Ectodermal cell (in vitro differentiated cells): ENCODE results near the gene PRKG1.
A peak's percentile ranks its signal among the peaks of the same experiment; 100 is the strongest.

Source experiments
- H3K27ac ChIP-seq: 2 replicates; pipeline ENCODE4 v1.7.0; 2013; ENCODE audit warnings: mild to moderate bottlenecking, low read depth, low read length; ENCODE audit not compliant: insufficient read depth, poor library complexity, severe bottlenecking
- H3K27me3 ChIP-seq: 2 replicates; pipeline ENCODE4 v1.7.0; 2013; ENCODE audit warnings: mild to moderate bottlenecking, low read length; ENCODE audit not compliant: insufficient read depth, control insufficient read depth, poor library complexity, severe bottlenecking
- H3K36me3 ChIP-seq: one replicate; pipeline ENCODE4 v1.7.0; 2013; ENCODE audit warnings: low read length; ENCODE audit not compliant: control insufficient read depth, insufficient read depth
- H3K4me1 ChIP-seq: one replicate; pipeline ENCODE4 v1.7.0; 2013; ENCODE audit warnings: low read length; ENCODE audit not compliant: control insufficient read depth, insufficient read depth
- H3K4me3 ChIP-seq: 2 replicates; pipeline ENCODE4 v1.7.0; 2013; ENCODE audit warnings: low read depth, low read length, control low read depth; ENCODE audit not compliant: insufficient read depth
- H3K9me3 ChIP-seq: 2 replicates; pipeline ENCODE4 v1.7.0; 2013; ENCODE audit warnings: mild to moderate bottlenecking, low read length, moderate library complexity; ENCODE audit not compliant: control insufficient read depth
- WGBS, 2 experiments: methylation state at CpG; one replicate each; pipeline ENCODE4 v1.1.7; 2013; ENCODE audit warnings: missing lambda C conversion rate in 2 of 2; 5-methylcytosine and 5-hydroxymethylcytosine counted together

The PRKG1 gene

DNA sequence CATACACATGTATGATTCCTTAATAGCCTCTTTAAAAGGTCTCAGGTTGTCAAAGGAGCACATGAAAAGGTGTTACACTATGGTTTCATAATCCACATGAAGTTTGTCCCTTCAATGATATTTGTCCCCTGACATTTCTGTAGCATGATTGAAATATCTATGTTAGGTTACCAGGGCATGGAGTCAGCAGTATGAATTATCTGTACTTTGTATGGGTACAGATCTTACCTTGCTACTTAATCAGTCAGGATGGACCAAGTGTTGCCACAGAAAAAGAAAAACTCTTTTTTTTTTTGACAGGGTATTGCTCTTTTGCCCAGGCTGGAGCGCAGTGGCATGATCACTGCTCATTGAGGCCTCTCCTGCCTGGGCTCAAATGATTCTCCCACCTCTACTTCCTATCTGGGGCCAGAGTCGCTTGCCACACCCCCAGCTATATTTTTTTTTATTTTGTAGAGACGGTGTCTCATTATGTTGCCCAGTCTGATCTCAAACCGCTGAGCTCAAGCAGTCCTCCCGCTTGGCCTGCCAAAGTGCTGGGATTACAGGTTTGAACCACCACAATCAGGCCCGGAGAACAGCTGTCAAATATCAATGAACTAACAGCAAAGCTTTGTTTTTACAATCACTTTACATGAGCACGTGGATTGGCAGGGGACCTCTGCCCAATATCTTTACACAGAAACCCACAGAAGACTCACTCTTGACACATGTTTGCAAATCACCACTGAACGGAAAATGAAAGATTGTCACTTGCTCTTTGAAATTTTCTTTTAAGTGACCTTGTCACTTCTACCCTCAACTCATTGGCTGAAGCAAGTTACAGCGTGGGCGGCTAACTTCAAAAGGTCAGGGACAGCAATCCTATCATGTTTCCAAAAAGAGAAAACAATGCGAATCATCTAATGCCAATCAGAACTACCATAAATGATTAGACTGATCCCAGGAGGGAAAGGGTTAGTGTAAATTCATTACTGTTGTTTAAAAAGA is 140.2 kb downstream of the PRKG1 start:
- H3K36me3 ChIP-seq = no peaks in the 10 kb centered on the region
- H3K4me3 ChIP-seq = no peak overlapping the region
- H3K27me3 ChIP-seq = no peaks in the 10 kb centered on the region
- no peaks in the 10 kb centered on the region for H3K9me3 ChIP-seq
- WGBS, 2 experiments = 84 to 87% methylated on average over 10 to 11 of the region's 11 CpGs
- H3K27ac ChIP-seq = peak overlapping the region; percentile 33
- H3K4me1 ChIP-seq = peaks cover 8% of the 10 kb centered on the region

DNA sequence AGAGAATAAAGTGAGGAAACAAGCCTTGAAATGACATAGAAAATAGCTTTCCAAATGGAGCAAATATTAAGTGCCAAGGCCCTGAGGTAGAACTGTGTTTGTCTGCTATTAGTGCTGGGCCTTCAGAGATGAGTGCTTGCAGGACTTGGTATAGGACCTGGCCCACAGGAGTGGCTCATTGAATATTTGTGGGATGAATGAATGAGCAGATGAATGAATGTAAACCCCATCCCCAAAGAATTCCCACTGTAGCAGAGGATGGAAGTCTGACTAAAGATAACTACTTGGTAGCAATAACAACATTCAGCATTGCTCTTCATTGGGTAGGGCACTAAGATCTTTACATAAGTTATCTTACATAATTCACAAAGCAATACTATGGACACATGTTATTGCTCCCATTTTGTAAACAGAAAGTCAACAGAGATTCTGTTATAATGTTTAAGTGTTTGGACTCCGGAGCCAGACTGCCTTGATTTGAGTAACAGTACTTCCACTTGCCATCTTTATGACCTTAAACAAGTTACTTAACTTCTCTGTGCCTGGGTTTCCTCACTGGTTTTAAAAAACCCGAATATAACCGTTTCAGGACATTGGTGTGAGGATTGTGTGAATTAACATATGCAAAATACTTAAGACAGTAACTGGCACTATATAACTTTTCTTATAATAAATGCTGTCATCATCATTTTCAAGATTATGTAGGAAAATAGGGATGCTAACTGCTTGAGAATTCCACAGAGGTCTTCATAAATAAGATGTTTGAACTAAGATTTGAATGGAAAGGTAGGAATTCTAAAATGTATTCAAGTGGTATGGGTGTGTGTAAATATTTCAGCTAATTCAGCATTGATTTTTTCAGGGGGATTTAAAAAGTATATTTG is 141.9 kb downstream of the PRKG1 start:
- Histone ChIP-seq H3K36me3 (no peaks in the 10 kb centered on the region), H3K9me3 (no peaks in the 10 kb centered on the region), H3K27ac (no peak overlapping the region), H3K27me3 (no peaks in the 10 kb centered on the region), H3K4me3 (no peak overlapping the region), H3K4me1 (peaks cover 8% of the 10 kb centered on the region)
- WGBS, 2 experiments = 73 to 90% methylated on average over 3 of the region's 3 CpGs

DNA sequence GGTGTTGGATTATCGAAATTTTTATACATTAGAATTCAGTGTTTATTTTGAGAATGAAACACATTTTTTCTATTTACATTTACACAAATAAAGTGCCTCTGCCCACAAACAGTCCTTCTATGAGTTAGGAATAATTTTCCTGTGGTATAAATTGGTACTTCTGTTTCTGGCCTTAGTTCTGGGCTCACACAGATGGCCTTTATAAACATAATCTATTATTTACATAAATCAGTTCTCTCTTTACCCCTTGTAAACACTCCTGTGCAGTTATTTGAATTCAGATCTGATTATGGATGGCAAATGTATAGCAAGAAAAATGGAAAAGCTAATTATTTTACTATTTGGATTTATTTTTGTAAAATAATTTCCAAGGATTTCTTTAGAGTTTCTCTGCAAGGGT is 143.2 kb downstream of the PRKG1 start:
- no peak overlapping the region for H3K4me3 ChIP-seq
- H3K4me1 ChIP-seq = peaks cover 8% of the 10 kb centered on the region
- no CpG with 5 or more reads among the region's 1 CpG for WGBS, 2 experiments
- H3K27ac ChIP-seq = no peak overlapping the region
- no peaks in the 10 kb centered on the region for H3K27me3 ChIP-seq
- no peaks in the 10 kb centered on the region for H3K9me3 ChIP-seq
- no peaks in the 10 kb centered on the region for H3K36me3 ChIP-seq

DNA sequence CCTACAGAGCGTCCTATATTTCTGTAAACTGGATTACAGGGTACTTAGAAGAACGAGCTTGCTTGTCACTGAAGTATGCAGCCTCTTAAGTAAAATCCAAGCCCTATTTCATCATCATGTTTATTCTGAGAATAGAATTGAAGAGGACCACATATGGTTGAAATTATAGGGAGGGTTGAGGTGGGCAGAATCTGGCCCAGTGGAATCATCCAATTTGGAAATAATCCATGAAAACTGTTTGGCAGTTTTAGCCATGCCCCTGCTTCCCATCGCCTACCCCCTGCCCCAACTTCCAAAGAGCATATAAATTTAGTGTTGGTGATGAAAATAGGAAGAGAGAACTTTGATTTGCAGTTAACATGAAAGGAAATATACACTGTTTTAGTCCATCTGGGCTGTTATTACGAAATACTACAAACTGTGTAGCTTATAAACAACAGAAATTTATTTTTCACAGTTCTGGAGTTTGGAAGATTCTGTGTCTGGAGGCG is 150.4 kb downstream of the PRKG1 start:
- Histone ChIP-seq H3K4me1 (no peaks in the 10 kb centered on the region), H3K9me3 (no peaks in the 10 kb centered on the region), H3K36me3 (no peaks in the 10 kb centered on the region), H3K4me3 (no peak overlapping the region), H3K27me3 (no peaks in the 10 kb centered on the region), H3K27ac (no peak overlapping the region)
- 93 to 96% methylated on average over 5 of the region's 5 CpGs for WGBS, 2 experiments

DNA sequence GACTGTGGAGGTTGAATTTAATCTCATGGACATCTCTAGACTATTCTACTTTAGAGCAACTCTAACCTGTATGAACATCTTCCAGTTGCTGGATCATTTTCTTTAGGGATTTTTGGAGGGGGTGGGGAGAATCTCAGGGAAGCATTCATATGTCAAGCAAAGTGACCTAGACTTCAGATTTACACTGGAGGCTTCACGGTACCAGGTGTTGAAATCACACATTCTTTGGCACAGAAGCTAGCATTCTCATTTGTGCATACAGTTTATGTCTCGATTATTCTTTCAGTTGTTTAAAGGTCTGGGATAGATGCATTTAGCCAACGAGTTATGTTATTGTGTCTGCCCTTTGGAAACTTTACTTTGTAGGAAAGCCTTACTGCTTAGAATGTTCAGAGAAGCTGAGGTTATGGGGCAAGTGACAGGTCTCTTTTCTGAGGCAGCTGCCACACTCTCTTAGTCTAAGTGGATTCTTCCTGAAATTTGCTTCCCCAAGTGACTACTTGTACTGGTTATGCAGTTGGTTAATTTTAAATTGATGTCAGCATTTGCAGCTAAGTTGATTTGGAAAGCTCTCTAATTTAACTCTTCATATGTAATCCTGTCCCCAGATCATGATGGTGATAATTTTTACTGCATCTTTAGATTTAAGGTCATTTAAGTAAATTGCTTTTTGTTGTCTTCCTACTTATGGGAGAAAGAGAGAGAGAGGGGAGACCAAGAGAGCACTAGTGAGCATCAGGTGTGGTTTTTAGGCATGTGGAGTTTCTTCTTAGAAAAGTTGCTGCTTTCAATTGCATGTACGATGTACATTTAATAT is 153.8 kb downstream of the PRKG1 start:
- Histone ChIP-seq H3K36me3 (no peaks in the 10 kb centered on the region), H3K27me3 (no peaks in the 10 kb centered on the region), H3K27ac (no peak overlapping the region), H3K9me3 (no peaks in the 10 kb centered on the region), H3K4me1 (no peaks in the 10 kb centered on the region), H3K4me3 (no peak overlapping the region)
- WGBS, 2 experiments = 91 to 95% methylated on average over 4 of the region's 4 CpGs

DNA sequence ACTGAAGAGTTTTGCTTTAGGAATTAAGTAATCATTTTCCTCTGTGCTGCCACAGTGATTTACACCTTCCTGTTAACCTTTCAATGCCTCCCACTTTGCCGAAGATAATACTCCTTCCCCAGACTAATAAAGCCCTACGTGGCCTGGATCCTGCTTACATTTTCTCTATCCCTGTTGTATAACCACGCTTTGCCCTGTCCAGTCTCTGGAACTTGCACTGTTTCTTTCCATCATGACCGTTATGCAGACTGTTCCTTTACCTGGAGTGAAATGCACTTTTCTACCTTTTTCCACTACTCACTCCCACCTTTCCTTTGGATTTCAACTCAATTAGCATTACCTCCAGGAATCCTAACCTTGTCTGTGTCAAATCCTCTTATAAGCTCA is 154.4 kb downstream of the PRKG1 start:
- Histone ChIP-seq H3K27me3 (no peaks in the 10 kb centered on the region), H3K4me1 (no peaks in the 10 kb centered on the region), H3K9me3 (no peaks in the 10 kb centered on the region), H3K27ac (no peak overlapping the region), H3K4me3 (no peak overlapping the region), H3K36me3 (no peaks in the 10 kb centered on the region)
- 91 to 92% methylated on average over 4 of the region's 4 CpGs for WGBS, 2 experiments

DNA sequence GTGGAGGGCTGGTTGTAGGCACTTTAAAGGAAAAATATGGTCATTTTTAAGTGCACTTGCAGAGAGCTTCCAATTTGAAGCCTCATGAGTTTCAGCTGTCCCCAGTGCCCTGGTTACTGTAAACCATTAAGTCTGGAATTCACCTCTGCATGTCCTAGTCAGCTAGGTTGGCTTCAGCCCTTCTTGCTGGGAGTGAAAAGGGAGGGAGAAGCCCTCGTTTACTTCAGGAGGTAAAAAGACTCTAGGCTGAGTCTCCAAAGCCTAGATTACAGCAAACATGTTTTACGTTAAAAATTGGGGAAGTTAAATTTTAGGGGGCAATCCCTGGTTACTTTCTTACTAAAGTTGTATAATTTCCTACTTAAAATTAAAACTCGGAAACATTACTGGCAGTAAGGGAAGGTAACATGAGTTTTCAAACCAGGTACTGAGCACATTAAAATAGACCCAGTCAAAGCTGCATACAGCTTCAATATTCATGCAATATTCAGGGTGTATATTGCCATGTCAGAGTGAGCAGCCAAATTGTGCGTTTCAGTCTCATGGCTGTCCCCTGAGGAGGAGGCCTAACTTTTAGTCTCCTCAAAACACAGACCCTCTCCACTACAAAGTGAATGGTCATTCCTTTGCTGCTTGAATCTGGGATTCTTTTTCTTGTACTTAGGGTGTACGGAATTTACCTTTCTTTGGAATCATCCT is 156.7 kb downstream of the PRKG1 start:
- WGBS, 2 experiments = 87 to 89% methylated on average over 3 to 5 of the region's 5 CpGs

DNA sequence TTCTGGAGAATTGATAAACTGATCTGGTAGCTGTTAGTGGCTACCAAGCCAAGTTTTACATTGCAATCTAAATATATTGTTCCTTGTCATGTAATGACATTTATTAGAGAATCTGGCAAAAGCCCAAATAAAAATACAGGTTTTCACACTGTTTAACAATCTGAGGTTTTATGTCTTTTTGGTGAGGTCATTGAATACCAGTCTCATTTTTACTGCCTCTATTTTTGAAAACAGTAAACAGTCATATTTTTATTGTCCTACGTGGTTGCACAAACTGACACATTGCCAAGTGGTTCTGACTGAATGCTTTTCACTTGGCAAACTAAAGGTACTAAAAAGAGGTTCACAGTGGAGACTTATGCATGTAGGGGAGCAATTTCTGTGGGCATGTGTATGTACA is 157.5 kb downstream of the PRKG1 start:
- 100% methylated on average over 1 of the region's 1 CpG for WGBS, 2 experiments
- H3K36me3 ChIP-seq = no peaks in the 10 kb centered on the region
- no peaks in the 10 kb centered on the region for H3K9me3 ChIP-seq
- H3K4me3 ChIP-seq = no peak overlapping the region
- H3K4me1 ChIP-seq = no peaks in the 10 kb centered on the region
- H3K27ac ChIP-seq = no peak overlapping the region
- H3K27me3 ChIP-seq = no peaks in the 10 kb centered on the region

More for the DNA sequence above, 156.7 kb downstream of the PRKG1 start:
- Histone ChIP-seq H3K4me1 (no peaks in the 10 kb centered on the region), H3K36me3 (no peaks in the 10 kb centered on the region), H3K27me3 (no peaks in the 10 kb centered on the region), H3K4me3 (no peak overlapping the region), H3K27ac (no peak overlapping the region), H3K9me3 (no peaks in the 10 kb centered on the region)

DNA sequence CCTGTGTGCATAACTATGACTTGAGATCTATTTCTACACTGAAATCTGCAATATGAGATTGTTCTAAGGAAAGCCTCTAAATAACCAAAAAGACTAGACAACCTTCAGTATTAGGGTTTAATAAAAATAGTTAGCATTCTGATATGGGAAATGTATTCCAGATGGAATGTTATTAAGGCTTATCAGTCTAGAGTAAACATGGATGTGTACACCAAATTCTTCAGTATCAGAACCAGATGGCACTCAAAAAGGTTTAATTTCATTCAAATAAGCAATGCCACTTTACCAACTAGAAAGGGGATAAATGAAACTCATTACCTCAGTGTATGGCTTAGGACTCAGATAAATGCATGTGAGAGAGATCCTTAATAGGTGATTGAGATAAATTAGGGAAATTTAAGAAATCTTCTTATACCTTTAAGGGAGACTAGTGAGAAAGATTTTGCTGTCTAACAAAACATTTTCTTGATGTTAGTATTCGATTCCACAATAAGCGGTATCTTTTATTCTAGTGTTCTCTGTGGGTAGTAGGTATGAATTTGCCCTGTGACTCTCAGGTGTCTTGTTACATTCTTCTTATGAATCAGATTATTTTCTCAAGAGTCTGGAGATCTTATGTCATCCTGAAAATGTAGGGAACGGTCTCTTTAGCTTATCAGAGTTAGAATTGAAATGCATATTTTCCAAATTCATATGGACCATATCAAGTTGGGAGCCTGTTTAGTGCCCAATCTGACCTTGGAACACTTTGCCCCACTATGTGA is 159.2 kb downstream of the PRKG1 start:
- Histone ChIP-seq H3K9me3 (no peaks in the 10 kb centered on the region), H3K4me3 (no peak overlapping the region), H3K4me1 (no peaks in the 10 kb centered on the region), H3K27ac (no peak overlapping the region), H3K36me3 (no peaks in the 10 kb centered on the region), H3K27me3 (no peaks in the 10 kb centered on the region)
- 84 to 95% methylated on average over 3 of the region's 3 CpGs for WGBS, 2 experiments
